Testis (tissue), 3 donors: ENCODE measurements around the gene DOCK11. TPM values are rescaled to one million over a fixed set of nuclear protein-coding genes. Genes with fewer than 3 reads are reported as not detected.
A peak's percentile ranks its signal among the peaks of the same experiment; 100 is the strongest.

Experiments used
- DNase-seq: peaks from one replicate; pipeline ENCODE4 v3.0.0-alpha.2; 2019
- H3K27ac ChIP-seq, 2 donors: fragments of 200-600 bp; sonication (generic); one replicate each; pipeline ENCODE4 v1.5.1; 2019
- H3K27me3 ChIP-seq: fragments of 200-600 bp; sonication (generic); one replicate; pipeline ENCODE4 v1.5.1; 2019
- H3K36me3 ChIP-seq: fragments of 200-600 bp; sonication (generic); one replicate; pipeline ENCODE4 v1.5.1; 2017; ENCODE audit warnings: low read depth; ENCODE audit errors: missing control alignments
- H3K4me1 ChIP-seq: fragments of 200-600 bp; sonication (generic); one replicate; pipeline ENCODE4 v1.5.1; 2019
- H3K4me3 ChIP-seq, 2 donors: fragments of 200-600 bp; sonication (generic); one replicate each; pipeline ENCODE4 v1.5.1; 2017 to 2019
- H3K9me3 ChIP-seq: fragments of 200-600 bp; sonication (generic); one replicate; pipeline ENCODE4 v1.5.1; 2017
- CTCF ChIP-seq, 3 experiments: fragments of 450-650 bp in 2 of 3; fragments of 200-600 bp in 1 of 3; sonication (generic) in 1 of 3; IDR thresholded peaks; one replicate each; pipeline ENCODE4 v1.5.1; 2016 to 2019; ENCODE audit warnings: antibody characterized with exemption in 3 of 3, mild to moderate bottlenecking in 2 of 3, moderate library complexity in 1 of 3
- POLR2A ChIP-seq: fragments of 450-650 bp; IDR thresholded peaks from one replicate; pipeline ENCODE4 v1.6.1; 2017; ENCODE audit warnings: antibody characterized with exemption, mild to moderate bottlenecking, moderate library complexity
- WGBS, 2 donors: methylation state at CpG; one replicate each; pipeline ENCODE4 v1.1.5; 2018; 5-methylcytosine and 5-hydroxymethylcytosine counted together
- intact Hi-C: fragments of 100-400 bp; cut with DNase I; formaldehyde crosslinking; loops from one replicate; pipeline ENCODE4 v1.15.1; 2023; ENCODE audit warnings: low total_unique reads
- polyA plus RNA-seq: library from polyadenylated mRNA; stranded (reverse); fragments of 350-450 nt; fragmentation: Illumina TruSeq; extraction: RNeasy Lipid Tissue Mini Kit (QIAGEN cat#74804); gene quantifications from one replicate; pipeline ENCODE4 v1.2.3, GENCODE V29; 2014; ENCODE audit warnings: low read depth, low replicate concordance; ENCODE audit not compliant: insufficient read depth
- total RNA-seq, 2 donors: library from RNA; depleted of rRNA; stranded (reverse); fragments of >200 nt; gene quantifications; one replicate each; pipeline ENCODE4 v1.2.3, GENCODE V29; 2016

The DOCK11 gene
- total and polyA plus RNA-seq, 3 donors from 2014 or later, result 4.3 to 5.9 (median 5.8) TPM

GRCh38 chrX:118630848-118631247 is 135.2 kb downstream of the DOCK11 start:
- no peaks in the 10 kb centered on the region for H3K27me3 ChIP-seq
- WGBS, 2 donors, result 87 to 95% methylated on average over 7 of the region's 7 CpGs
- no peak overlapping the region for H3K4me3 ChIP-seq
- intact Hi-C loops, result no loop called here
- no peak for DNase-seq
- no peaks in the 10 kb centered on the region for H3K36me3 ChIP-seq
- H3K4me1 ChIP-seq, result no peaks in the 10 kb centered on the region
- H3K27ac ChIP-seq, result no peak overlapping the region
- TF ChIP-seq CTCF (IDR thresholded peaks at IDR 0.05) (no peak), POLR2A (no peak)
- H3K9me3 ChIP-seq, result no peaks in the 10 kb centered on the region

GRCh38 chrX:118631586-118631985 is 136.0 kb downstream of the DOCK11 start:
- Histone ChIP-seq H3K9me3 (no peaks in the 10 kb centered on the region), H3K27me3 (no peaks in the 10 kb centered on the region), H3K27ac (no peak overlapping the region), H3K4me3 (no peak overlapping the region), H3K36me3 (no peaks in the 10 kb centered on the region), H3K4me1 (no peaks in the 10 kb centered on the region)
- intact Hi-C loops, result no loop called here
- WGBS, 2 donors, result 87 to 88% methylated on average over 1 of the region's 1 CpG
- TF ChIP-seq POLR2A (no peak), CTCF (IDR thresholded peaks at IDR 0.05) (no peak)
- DNase-seq, result no peak

- H3K9me3 ChIP-seq, result no peaks in the 10 kb centered on the region
- intact Hi-C loops, result no loop called here
- WGBS, 2 donors, result 42 to 56% methylated on average over 4 of the region's 4 CpGs
Measured at GRCh38 chrX:118632862-118633261, 137.2 kb downstream of the DOCK11 start.

GRCh38 chrX:118633530-118633929 is 137.9 kb downstream of the DOCK11 start:
- Histone ChIP-seq H3K27ac (no peak overlapping the region), H3K27me3 (no peaks in the 10 kb centered on the region), H3K4me1 (no peaks in the 10 kb centered on the region), H3K36me3 (no peaks in the 10 kb centered on the region), H3K9me3 (no peaks in the 10 kb centered on the region), H3K4me3 (no peak overlapping the region)
- WGBS, 2 donors, result 57 to 69% methylated on average over 6 of the region's 6 CpGs
- intact Hi-C loops, result no loop called here
- TF ChIP-seq CTCF (IDR thresholded peaks at IDR 0.05) (no peak), POLR2A (no peak)
- DNase-seq, result no peak

More at GRCh38 chrX:118632862-118633261, 137.2 kb downstream of the DOCK11 start:
- Histone ChIP-seq H3K36me3 (no peaks in the 10 kb centered on the region), H3K4me1 (no peaks in the 10 kb centered on the region), H3K27ac (no peak overlapping the region), H3K4me3 (no peak overlapping the region), H3K27me3 (no peaks in the 10 kb centered on the region)
- no peak for TF ChIP-seq CTCF (IDR thresholded peaks at IDR 0.05)
- TF ChIP-seq POLR2A, result no peak
- no peak for DNase-seq

GRCh38 chrX:118634336-118634735 is 138.7 kb downstream of the DOCK11 start:
- WGBS, 2 donors, result 77 to 80% methylated on average over 1 to 18 of the region's 18 CpGs
- no peaks in the 10 kb centered on the region for H3K36me3 ChIP-seq
- intact Hi-C loops, result no loop called here
- H3K27me3 ChIP-seq, result no peaks in the 10 kb centered on the region
- H3K27ac ChIP-seq, result no peak overlapping the region
- TF ChIP-seq POLR2A (no peak), CTCF (IDR thresholded peaks at IDR 0.05) (no peak)
- H3K9me3 ChIP-seq, result no peaks in the 10 kb centered on the region
- no peaks in the 10 kb centered on the region for H3K4me1 ChIP-seq
- peak; percentile 23 for DNase-seq
- peak overlapping the region in 1 of 2 donors; percentile 17 for H3K4me3 ChIP-seq
